ENCODE results near the gene KCNQ5.
A peak's percentile ranks its signal among the peaks of the same experiment; 100 is the strongest.

KCNQ5 gene

GRCh38 chr6:72702421-72702820, 80.6 kb downstream of the KCNQ5 start:
- Histone ChIP-seq H3K36me3 (replicated peaks; ENCODE audit: low read depth, low read length) (no peaks in the 10 kb centered on the region), H2AFZ (ENCODE audit: low read depth, low read length) (no peak overlapping the region), H4K20me1 (ENCODE audit: insufficient read depth, low read length) (no peaks in the 10 kb centered on the region), H3K27ac (ENCODE audit: low read length) (no peak overlapping the region), H3K4me1 (ENCODE audit: low read length) (peaks cover 7% of the 10 kb centered on the region), H3K9ac (ENCODE audit: low read length) (no peak overlapping the region), H3K4me3 (ENCODE audit: low read length) (no peak overlapping the region), H3K9me3 (ENCODE audit: insufficient read depth, low read length) (no peaks in the 10 kb centered on the region), H3K79me2 (ENCODE audit: low read length) (no peaks in the 10 kb centered on the region), H3K4me2 (ENCODE audit: low read length) (no peak overlapping the region), H3K27me3 (ENCODE audit: low read depth, low read length) (no peaks in the 10 kb centered on the region)
- no peak for TF ChIP-seq EZH2phosphoT487 (IDR thresholded peaks at IDR 0.05; ENCODE audit: low read depth)
- TF ChIP-seq CTCF (IDR thresholded peaks at IDR 0.05; ENCODE audit: low read depth, low read length): no peak

GRCh38 chr6:72703093-72703492, 81.2 kb downstream of the KCNQ5 start:
- Histone ChIP-seq H3K36me3 (replicated peaks; ENCODE audit: low read depth, low read length) (no peaks in the 10 kb centered on the region), H3K4me3 (ENCODE audit: low read length) (no peak overlapping the region), H3K4me1 (ENCODE audit: low read length) (peaks cover 7% of the 10 kb centered on the region), H2AFZ (ENCODE audit: low read depth, low read length) (no peak overlapping the region), H3K4me2 (ENCODE audit: low read length) (no peak overlapping the region), H4K20me1 (ENCODE audit: insufficient read depth, low read length) (no peaks in the 10 kb centered on the region), H3K27ac (ENCODE audit: low read length) (no peak overlapping the region), H3K9me3 (ENCODE audit: insufficient read depth, low read length) (no peaks in the 10 kb centered on the region), H3K79me2 (ENCODE audit: low read length) (no peaks in the 10 kb centered on the region), H3K9ac (ENCODE audit: low read length) (no peak overlapping the region), H3K27me3 (ENCODE audit: low read depth, low read length) (no peaks in the 10 kb centered on the region)
- TF ChIP-seq EZH2phosphoT487 (IDR thresholded peaks at IDR 0.05; ENCODE audit: low read depth) (no peak), CTCF (IDR thresholded peaks at IDR 0.05; ENCODE audit: low read depth, low read length) (no peak)

GRCh38 chr6:72704979-72705378, 83.1 kb downstream of the KCNQ5 start:
- H3K9me3 ChIP-seq (ENCODE audit: insufficient read depth, low read length): no peaks in the 10 kb centered on the region
- H2AFZ ChIP-seq (ENCODE audit: low read depth, low read length): no peak overlapping the region
- no peak overlapping the region for H3K9ac ChIP-seq (ENCODE audit: low read length)
- no peaks in the 10 kb centered on the region for H3K27me3 ChIP-seq (ENCODE audit: low read depth, low read length)
- H4K20me1 ChIP-seq (ENCODE audit: insufficient read depth, low read length): no peaks in the 10 kb centered on the region
- no peaks in the 10 kb centered on the region for H3K4me1 ChIP-seq (ENCODE audit: low read length)
- H3K4me3 ChIP-seq (ENCODE audit: low read length): no peak overlapping the region
- TF ChIP-seq CTCF (IDR thresholded peaks at IDR 0.05; ENCODE audit: low read depth, low read length) (peak; percentile 16; the same call in 1 of the 2 replicates), EZH2phosphoT487 (IDR thresholded peaks at IDR 0.05; ENCODE audit: low read depth) (no peak)
- no peaks in the 10 kb centered on the region for H3K36me3 ChIP-seq (replicated peaks; ENCODE audit: low read depth, low read length)
- H3K27ac ChIP-seq (ENCODE audit: low read length): no peak overlapping the region
- no peak overlapping the region for H3K4me2 ChIP-seq (ENCODE audit: low read length)
- no peaks in the 10 kb centered on the region for H3K79me2 ChIP-seq (ENCODE audit: low read length)

GRCh38 chr6:72709431-72709830, 87.6 kb downstream of the KCNQ5 start:
- Histone ChIP-seq H3K79me2 (ENCODE audit: low read length) (no peaks in the 10 kb centered on the region), H3K27me3 (ENCODE audit: low read depth, low read length) (no peaks in the 10 kb centered on the region), H3K27ac (ENCODE audit: low read length) (no peak overlapping the region), H4K20me1 (ENCODE audit: insufficient read depth, low read length) (0 out of 2 replicates have a peak, but pooled peaks cover 4% of the 10 kb centered on the region), H3K36me3 (replicated peaks; ENCODE audit: low read depth, low read length) (no peaks in the 10 kb centered on the region), H3K9me3 (ENCODE audit: insufficient read depth, low read length) (no peaks in the 10 kb centered on the region), H3K4me1 (ENCODE audit: low read length) (no peaks in the 10 kb centered on the region), H2AFZ (ENCODE audit: low read depth, low read length) (no peak overlapping the region), H3K4me2 (ENCODE audit: low read length) (no peak overlapping the region), H3K4me3 (ENCODE audit: low read length) (no peak overlapping the region), H3K9ac (ENCODE audit: low read length) (no peak overlapping the region)
- TF ChIP-seq EZH2phosphoT487 (IDR thresholded peaks at IDR 0.05; ENCODE audit: low read depth) (no peak), CTCF (IDR thresholded peaks at IDR 0.05; ENCODE audit: low read depth, low read length) (no peak)
